ENCODE measurements around the gene NCAPH2.

The NCAPH2 gene

GRCh38 chr22:50488886-50489285 is 19.1 kb upstream of the NCAPH2 start:
- Histone ChIP-seq H3K4me1 (ENCODE audit: control insufficient read depth, low read length) (peaks cover 16% of the 10 kb centered on the region), H3K4me2 (ENCODE audit: low read length) (no peak overlapping the region), H4K20me1 (ENCODE audit: control insufficient read depth, insufficient read depth, low read depth, low read length) (no peaks in the 10 kb centered on the region), H3F3A (ENCODE audit: control insufficient read depth, insufficient read depth) (no peaks in the 10 kb centered on the region), H3K9me2 (replicated peaks; ENCODE audit: control insufficient read depth, low read length) (no peaks in the 10 kb centered on the region), H3K27me3 (ENCODE audit: control insufficient read depth, low read length) (no peaks in the 10 kb centered on the region), H3K4me3 (ENCODE audit: low read length) (no peak overlapping the region), H3K36me3 (ENCODE audit: control insufficient read depth, low read length) (no peaks in the 10 kb centered on the region), H3K27ac (ENCODE audit: low read depth, low read length) (no peak overlapping the region), H3K79me2 (ENCODE audit: control insufficient read depth, low read length) (no peaks in the 10 kb centered on the region), H3K9me3 (ENCODE audit: control insufficient read depth, insufficient read depth, low read length) (no peaks in the 10 kb centered on the region)
- no peak for TF ChIP-seq EZH2phosphoT487 (IDR thresholded peaks at IDR 0.05; ENCODE audit: borderline replicate concordance, low read length)
- TF ChIP-seq, protein P1, sequence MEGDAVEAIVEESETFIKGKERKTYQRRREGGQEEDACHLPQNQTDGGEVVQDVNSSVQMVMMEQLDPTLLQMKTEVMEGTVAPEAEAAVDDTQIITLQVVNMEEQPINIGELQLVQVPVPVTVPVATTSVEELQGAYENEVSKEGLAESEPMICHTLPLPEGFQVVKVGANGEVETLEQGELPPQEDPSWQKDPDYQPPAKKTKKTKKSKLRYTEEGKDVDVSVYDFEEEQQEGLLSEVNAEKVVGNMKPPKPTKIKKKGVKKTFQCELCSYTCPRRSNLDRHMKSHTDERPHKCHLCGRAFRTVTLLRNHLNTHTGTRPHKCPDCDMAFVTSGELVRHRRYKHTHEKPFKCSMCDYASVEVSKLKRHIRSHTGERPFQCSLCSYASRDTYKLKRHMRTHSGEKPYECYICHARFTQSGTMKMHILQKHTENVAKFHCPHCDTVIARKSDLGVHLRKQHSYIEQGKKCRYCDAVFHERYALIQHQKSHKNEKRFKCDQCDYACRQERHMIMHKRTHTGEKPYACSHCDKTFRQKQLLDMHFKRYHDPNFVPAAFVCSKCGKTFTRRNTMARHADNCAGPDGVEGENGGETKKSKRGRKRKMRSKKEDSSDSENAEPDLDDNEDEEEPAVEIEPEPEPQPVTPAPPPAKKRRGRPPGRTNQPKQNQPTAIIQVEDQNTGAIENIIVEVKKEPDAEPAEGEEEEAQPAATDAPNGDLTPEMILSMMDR (IDR thresholded peaks at IDR 0.05; ENCODE audit: low read depth, low read length, poor library complexity, severe bottlenecking): no peak

DNA sequence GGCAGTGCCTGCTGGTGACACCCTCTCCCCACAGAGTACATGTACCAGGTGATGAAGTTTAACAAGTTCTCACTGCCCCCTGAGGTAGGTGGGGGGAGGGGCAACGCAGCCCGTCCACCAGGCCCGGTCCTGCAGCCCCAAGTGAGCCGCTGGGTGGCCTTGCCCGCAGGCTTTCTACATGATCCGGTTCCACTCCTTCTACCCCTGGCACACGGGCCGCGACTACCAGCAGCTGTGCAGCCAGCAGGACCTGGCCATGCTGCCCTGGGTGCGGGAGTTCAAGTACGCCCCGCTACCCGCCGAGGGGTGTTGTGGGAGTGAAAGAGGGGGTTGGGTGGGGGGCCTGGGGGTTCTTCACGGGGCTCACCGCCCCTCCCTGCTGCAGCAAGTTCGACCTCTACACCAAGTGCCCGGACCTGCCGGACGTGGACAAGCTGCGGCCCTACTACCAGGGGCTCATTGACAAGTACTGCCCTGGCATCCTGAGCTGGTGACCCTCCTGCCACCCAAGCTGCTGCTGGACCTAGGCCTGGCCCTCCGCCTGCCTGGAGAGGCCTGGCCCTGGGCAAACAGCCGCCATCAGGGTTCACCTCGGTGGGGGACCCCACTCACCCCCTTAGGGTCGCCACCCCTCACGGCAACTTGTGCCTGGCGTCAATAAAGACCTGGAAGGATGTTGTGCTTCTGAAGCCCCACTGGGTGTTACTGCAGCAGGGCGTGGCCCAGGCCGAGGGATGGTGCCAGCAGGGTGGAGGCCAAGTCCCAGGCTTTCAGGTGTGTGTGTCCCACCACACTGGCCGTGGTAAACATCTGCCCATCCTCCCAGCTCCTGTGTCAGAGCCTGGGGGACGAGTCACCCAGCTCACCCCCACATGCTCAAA is 18.4 kb upstream of the NCAPH2 start:
- Histone ChIP-seq H3K4me2 (ENCODE audit: low read length) (no peak overlapping the region), H4K20me1 (ENCODE audit: control insufficient read depth, insufficient read depth, low read depth, low read length) (no peaks in the 10 kb centered on the region), H3K36me3 (ENCODE audit: control insufficient read depth, low read length) (no peaks in the 10 kb centered on the region), H3K79me2 (ENCODE audit: control insufficient read depth, low read length) (no peaks in the 10 kb centered on the region), H3K4me3 (ENCODE audit: low read length) (no peak overlapping the region), H3F3A (ENCODE audit: control insufficient read depth, insufficient read depth) (no peaks in the 10 kb centered on the region), H3K9me2 (replicated peaks; ENCODE audit: control insufficient read depth, low read length) (no peaks in the 10 kb centered on the region), H3K27me3 (ENCODE audit: control insufficient read depth, low read length) (no peaks in the 10 kb centered on the region), H3K27ac (ENCODE audit: low read depth, low read length) (no peak overlapping the region), H3K4me1 (ENCODE audit: control insufficient read depth, low read length) (peaks cover 9% of the 10 kb centered on the region), H3K9me3 (ENCODE audit: control insufficient read depth, insufficient read depth, low read length) (no peaks in the 10 kb centered on the region)
- TF ChIP-seq, protein P1 (IDR thresholded peaks at IDR 0.05; ENCODE audit: low read depth, low read length, poor library complexity, severe bottlenecking): no peak
- TF ChIP-seq EZH2phosphoT487 (IDR thresholded peaks at IDR 0.05; ENCODE audit: borderline replicate concordance, low read length): no peak

GRCh38 chr22:50490531-50491308 is 17.3 kb upstream of the NCAPH2 start:
- H3K9me3 ChIP-seq (ENCODE audit: control insufficient read depth, insufficient read depth, low read length): no peaks in the 10 kb centered on the region
- no peaks in the 10 kb centered on the region for H3K79me2 ChIP-seq (ENCODE audit: control insufficient read depth, low read length)
- no peaks in the 10 kb centered on the region for H3K9me2 ChIP-seq (replicated peaks; ENCODE audit: control insufficient read depth, low read length)
- H3K27me3 ChIP-seq (ENCODE audit: control insufficient read depth, low read length): no peaks in the 10 kb centered on the region
- peaks cover 7% of the 10 kb centered on the region for H3K4me1 ChIP-seq (ENCODE audit: control insufficient read depth, low read length)
- no peaks in the 10 kb centered on the region for H4K20me1 ChIP-seq (ENCODE audit: control insufficient read depth, insufficient read depth, low read depth, low read length)
- no peaks in the 10 kb centered on the region for H3K36me3 ChIP-seq (ENCODE audit: control insufficient read depth, low read length)
- TF ChIP-seq, protein P1 (IDR thresholded peaks at IDR 0.05; ENCODE audit: low read depth, low read length, poor library complexity, severe bottlenecking): no peak
- TF ChIP-seq EZH2phosphoT487 (IDR thresholded peaks at IDR 0.05; ENCODE audit: borderline replicate concordance, low read length): no peak
- H3K4me2 ChIP-seq (ENCODE audit: low read length): peak overlapping the region; percentile 10; the same call in 1 of the 2 replicates
- no peak overlapping the region for H3K27ac ChIP-seq (ENCODE audit: low read depth, low read length)
- H3K4me3 ChIP-seq (ENCODE audit: low read length): no peak overlapping the region
- H3F3A ChIP-seq (ENCODE audit: control insufficient read depth, insufficient read depth): no peaks in the 10 kb centered on the region
